DND-41 (cell line): ENCODE results near the gene TYSND1.
A peak's percentile ranks its signal among the peaks of the same experiment; 100 is the strongest.
"Not testable (repeated sequence)": the region's sequence is repeated elsewhere in the genome, so short reads cannot be mapped to it uniquely, and the experiment has no call there.

Source experiments
- ATAC-seq: fragments of 200-7000 bp; cut with Tn5 transposase; 3 replicates; pipeline ENCODE4 v1.9.1; 2021; ENCODE audit warnings: low read depth; ENCODE audit not compliant: insufficient read depth
- DNase-seq: peaks from one replicate; pipeline ENCODE4 v3.0.0-alpha.2; 2020
- H2AFZ ChIP-seq: 2 replicates; pipeline ENCODE4 v1.6.0; 2012; ENCODE audit warnings: low read depth, low read length
- H3K27ac ChIP-seq: 2 replicates; pipeline ENCODE4 v1.5.1; 2012; ENCODE audit warnings: low read length, inconsistent platforms
- H3K27me3 ChIP-seq: fragments of 200-600 bp; sonication (generic); 2 replicates; pipeline ENCODE4 v1.6.0; 2012; ENCODE audit warnings: low read length, mild to moderate bottlenecking, inconsistent platforms; ENCODE audit not compliant: insufficient read depth, poor library complexity
- H3K36me3 ChIP-seq: 2 replicates; pipeline ENCODE4 v1.5.1; 2012; ENCODE audit warnings: low read length, inconsistent platforms; ENCODE audit not compliant: insufficient read depth
- H3K4me1 ChIP-seq: 2 replicates; pipeline ENCODE4 v1.5.1; 2012; ENCODE audit warnings: mild to moderate bottlenecking, low read length; ENCODE audit not compliant: insufficient read depth
- H3K4me2 ChIP-seq: 2 replicates; pipeline ENCODE4 v1.6.0; 2012; ENCODE audit warnings: mild to moderate bottlenecking, moderate library complexity, low read length, inconsistent platforms; ENCODE audit not compliant: insufficient read depth
- H3K4me3 ChIP-seq, 2 experiments: fragments of 200-600 bp in 1 of 2; shearing (Covaris generic) in 1 of 2; 2 replicates each; pipeline ENCODE4 v1.5.1; 2012 to 2016; ENCODE audit warnings: inconsistent platforms in 2 of 2, low read length in 2 of 2, mild to moderate bottlenecking in 2 of 2, low read depth in 1 of 2, moderate library complexity in 1 of 2
- H3K79me2 ChIP-seq: 2 replicates; pipeline ENCODE4 v1.6.0; 2012; ENCODE audit warnings: low read length, inconsistent platforms; ENCODE audit not compliant: insufficient read depth
- H3K9ac ChIP-seq: 2 replicates; pipeline ENCODE4 v1.6.0; 2012; ENCODE audit warnings: low read depth, mild to moderate bottlenecking, inconsistent platforms, low read length, moderate library complexity
- H3K9me3 ChIP-seq: 2 replicates; pipeline ENCODE4 v1.5.1; 2012; ENCODE audit warnings: low read length, moderate library complexity, mild to moderate bottlenecking, inconsistent platforms; ENCODE audit not compliant: insufficient read depth, severe bottlenecking
- H4K20me1 ChIP-seq: 2 replicates; pipeline ENCODE4 v1.6.0; 2012; ENCODE audit warnings: low read length; ENCODE audit not compliant: insufficient read depth
- EZH2 ChIP-seq: IDR thresholded peaks from 3 replicates; pipeline ENCODE4 v1.6.1; 2012; ENCODE audit warnings: borderline replicate concordance, low read depth, mild to moderate bottlenecking, moderate library complexity, low read length, inconsistent platforms; ENCODE audit not compliant: severe bottlenecking
- TF ChIP-seq, protein P1 (sequence below): IDR thresholded peaks from 2 replicates; pipeline ENCODE4 v1.5.1; 2012; ENCODE audit warnings: borderline replicate concordance, low read length, moderate library complexity, mild to moderate bottlenecking; ENCODE audit not compliant: poor library complexity, severe bottlenecking; ENCODE audit errors: extremely low read depth

Gene TYSND1

DNA sequence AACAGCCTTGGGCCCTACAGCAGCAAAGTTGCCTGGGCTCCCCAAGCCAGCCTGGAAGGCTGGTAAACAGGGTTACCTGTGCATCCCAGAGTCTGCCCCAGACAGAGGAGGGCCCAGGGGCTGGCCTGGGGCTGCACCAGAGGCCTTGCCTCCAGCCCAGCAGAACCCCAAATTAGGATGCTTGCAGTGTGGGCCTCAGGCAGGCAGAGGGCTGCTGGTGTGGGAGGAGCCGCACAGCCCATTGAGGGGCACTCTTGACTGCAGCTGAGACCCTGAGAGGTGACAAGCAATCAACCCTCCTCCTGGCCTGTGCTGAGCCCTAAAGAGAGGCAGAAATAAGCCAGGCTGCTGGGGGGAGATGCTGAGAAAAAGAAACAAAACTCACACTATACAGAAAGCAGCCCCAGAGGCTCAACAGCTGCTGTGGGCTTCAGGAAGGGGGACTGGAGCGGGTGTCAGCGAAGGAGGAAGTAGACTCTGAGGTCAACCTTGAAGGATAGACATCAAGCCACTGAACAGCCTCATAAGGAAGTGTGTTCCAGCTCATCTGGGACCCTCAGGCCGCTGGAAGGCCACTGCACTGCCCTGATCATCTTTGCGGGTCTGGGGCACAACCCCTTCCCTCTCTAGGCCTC lies 20.5 kb downstream of the TYSND1 start:
- no peak overlapping the region for H3K27ac ChIP-seq
- no peak overlapping the region for H2AFZ ChIP-seq
- H3K36me3 ChIP-seq, result no peaks in the 10 kb centered on the region
- TF ChIP-seq, protein P1, sequence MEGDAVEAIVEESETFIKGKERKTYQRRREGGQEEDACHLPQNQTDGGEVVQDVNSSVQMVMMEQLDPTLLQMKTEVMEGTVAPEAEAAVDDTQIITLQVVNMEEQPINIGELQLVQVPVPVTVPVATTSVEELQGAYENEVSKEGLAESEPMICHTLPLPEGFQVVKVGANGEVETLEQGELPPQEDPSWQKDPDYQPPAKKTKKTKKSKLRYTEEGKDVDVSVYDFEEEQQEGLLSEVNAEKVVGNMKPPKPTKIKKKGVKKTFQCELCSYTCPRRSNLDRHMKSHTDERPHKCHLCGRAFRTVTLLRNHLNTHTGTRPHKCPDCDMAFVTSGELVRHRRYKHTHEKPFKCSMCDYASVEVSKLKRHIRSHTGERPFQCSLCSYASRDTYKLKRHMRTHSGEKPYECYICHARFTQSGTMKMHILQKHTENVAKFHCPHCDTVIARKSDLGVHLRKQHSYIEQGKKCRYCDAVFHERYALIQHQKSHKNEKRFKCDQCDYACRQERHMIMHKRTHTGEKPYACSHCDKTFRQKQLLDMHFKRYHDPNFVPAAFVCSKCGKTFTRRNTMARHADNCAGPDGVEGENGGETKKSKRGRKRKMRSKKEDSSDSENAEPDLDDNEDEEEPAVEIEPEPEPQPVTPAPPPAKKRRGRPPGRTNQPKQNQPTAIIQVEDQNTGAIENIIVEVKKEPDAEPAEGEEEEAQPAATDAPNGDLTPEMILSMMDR, result no peak
- no peak for TF ChIP-seq EZH2
- H3K4me1 ChIP-seq, result no peaks in the 10 kb centered on the region
- DNase-seq (no peak), ATAC-seq (peak; percentile 50; the same call in 2 of the 3 replicates)
- H3K9ac ChIP-seq, result no peak overlapping the region
- no peaks in the 10 kb centered on the region for H3K9me3 ChIP-seq
- H3K27me3 ChIP-seq, result no peaks in the 10 kb centered on the region
- no peak overlapping the region for H3K4me3 ChIP-seq
- no peaks in the 10 kb centered on the region for H3K79me2 ChIP-seq
- H4K20me1 ChIP-seq, result no peaks in the 10 kb centered on the region
- H3K4me2 ChIP-seq, result no peak overlapping the region

DNA sequence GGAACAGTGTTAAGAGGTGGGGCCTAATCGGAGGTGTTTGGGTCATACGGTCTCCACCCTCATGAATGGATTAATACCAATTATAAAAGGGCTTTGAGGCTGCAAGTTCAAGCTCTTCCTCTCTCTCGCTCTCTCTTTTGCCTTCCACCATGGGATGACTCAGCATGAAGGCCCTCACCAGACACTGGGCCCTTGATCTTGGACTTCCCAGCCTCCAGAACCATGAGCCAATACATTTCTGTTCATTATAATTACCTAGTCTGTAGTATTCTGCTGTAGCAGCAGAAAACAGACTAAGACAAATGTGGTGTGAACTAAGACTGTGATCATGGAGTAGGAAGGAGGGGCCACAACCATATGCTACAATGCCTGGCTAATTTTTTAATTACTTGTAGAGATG lies 21.6 kb downstream of the TYSND1 start:
- Histone ChIP-seq H3K4me1 (no peaks in the 10 kb centered on the region), H2AFZ (no peak overlapping the region), H3K79me2 (no peaks in the 10 kb centered on the region), H3K9me3 (no peaks in the 10 kb centered on the region), H3K27me3 (no peaks in the 10 kb centered on the region), H3K36me3 (no peaks in the 10 kb centered on the region), H3K9ac (no peak overlapping the region), H3K4me3 (no peak overlapping the region), H4K20me1 (no peaks in the 10 kb centered on the region), H3K27ac (no peak overlapping the region), H3K4me2 (no peak overlapping the region)
- DNase-seq (no peak), ATAC-seq (no peak)
- TF ChIP-seq, protein P1, result no peak
- TF ChIP-seq EZH2, result no peak

DNA sequence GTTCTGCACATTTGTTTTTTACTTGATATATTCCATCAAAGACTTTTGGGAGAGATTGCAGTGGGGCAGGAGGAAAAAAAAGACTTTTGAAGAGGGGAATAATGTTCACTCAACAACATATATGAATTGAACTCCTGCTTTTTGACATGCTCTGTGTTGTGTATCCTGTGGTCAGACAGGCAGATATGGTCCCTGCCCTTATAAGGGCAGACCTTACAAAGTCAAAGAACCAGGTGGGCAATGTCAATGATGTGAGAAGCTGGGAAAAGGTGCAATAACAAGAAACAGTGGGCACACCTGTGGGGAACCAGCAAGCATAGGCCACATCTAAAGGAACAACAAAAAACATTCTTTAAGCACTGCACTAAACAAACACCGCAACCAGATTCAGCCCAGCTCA lies 22.1 kb downstream of the TYSND1 start:
- ATAC-seq, result no peak
- Histone ChIP-seq H3K4me3 (no peak overlapping the region), H4K20me1 (no peaks in the 10 kb centered on the region), H3K4me1 (no peaks in the 10 kb centered on the region), H3K36me3 (no peaks in the 10 kb centered on the region), H3K4me2 (no peak overlapping the region), H3K27ac (no peak overlapping the region), H3K27me3 (no peaks in the 10 kb centered on the region), H3K9me3 (no peaks in the 10 kb centered on the region), H2AFZ (no peak overlapping the region), H3K79me2 (no peaks in the 10 kb centered on the region), H3K9ac (no peak overlapping the region)
- TF ChIP-seq, protein P1, result no peak
- no peak for TF ChIP-seq EZH2
- no peak for DNase-seq

DNA sequence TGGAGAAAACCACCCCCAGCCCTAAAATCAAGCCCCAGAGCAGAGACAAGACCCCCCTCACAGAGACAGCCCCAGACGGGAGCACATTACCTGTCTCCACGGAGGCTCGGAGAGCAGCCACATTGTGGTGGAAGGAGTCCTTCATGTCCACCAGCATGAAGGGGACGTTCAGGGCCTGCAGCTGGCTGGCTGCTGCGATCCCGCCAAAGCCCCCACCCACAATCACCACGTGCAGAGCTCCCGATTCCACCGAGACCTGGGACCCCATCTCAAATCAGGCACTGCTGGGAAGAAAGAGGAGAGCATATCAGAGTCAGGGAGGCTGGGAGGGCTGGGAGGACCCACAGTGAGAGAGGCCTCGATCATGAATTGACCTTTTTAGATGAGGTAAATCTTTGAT lies 22.7 kb downstream of the TYSND1 start:
- no peaks in the 10 kb centered on the region for H3K36me3 ChIP-seq
- H3K9ac ChIP-seq, result no peak overlapping the region
- H3K27me3 ChIP-seq, result no peaks in the 10 kb centered on the region
- DNase-seq (no peak), ATAC-seq (no peak)
- H3K27ac ChIP-seq, result no peak overlapping the region
- H3K4me1 ChIP-seq, result no peaks in the 10 kb centered on the region
- H3K4me3 ChIP-seq, result no peak overlapping the region
- no peak overlapping the region for H2AFZ ChIP-seq
- no peaks in the 10 kb centered on the region for H3K79me2 ChIP-seq
- no peaks in the 10 kb centered on the region for H3K9me3 ChIP-seq
- TF ChIP-seq, protein P1, result no peak
- no peak for TF ChIP-seq EZH2
- no peaks in the 10 kb centered on the region for H4K20me1 ChIP-seq
- no peak overlapping the region for H3K4me2 ChIP-seq

DNA sequence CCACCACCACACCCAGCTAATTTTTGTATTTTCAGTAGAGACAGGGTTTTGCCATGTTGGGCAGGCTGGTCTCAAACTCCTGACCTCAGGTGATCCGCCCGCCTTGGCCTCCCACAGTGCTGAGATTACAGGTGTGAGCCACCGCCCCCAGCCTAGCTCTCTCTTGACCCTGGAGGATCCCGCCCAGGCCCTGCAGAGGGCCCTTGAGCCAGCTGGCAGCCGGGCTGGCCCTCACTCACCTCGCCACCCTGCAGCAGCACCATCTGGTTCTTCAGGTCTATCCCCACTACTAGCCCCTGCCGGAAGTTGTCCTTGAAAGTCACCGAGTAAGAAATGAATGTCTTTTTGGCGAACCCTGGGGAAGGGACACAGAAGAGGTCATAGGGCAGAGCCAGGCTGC lies 23.3 kb downstream of the TYSND1 start:
- H3K9me3 ChIP-seq, DNase-seq, H4K20me1 ChIP-seq, H3K4me1 ChIP-seq, H3K4me3 ChIP-seq, H3K79me2 ChIP-seq, H3K9ac ChIP-seq, H3K27ac ChIP-seq, H3K4me2 ChIP-seq, ATAC-seq, H3K36me3 ChIP-seq, H2AFZ ChIP-seq, H3K27me3 ChIP-seq: not testable (repeated sequence)
